ENCODE measurements around the gene PLCB1. TPM values are rescaled to one million over a fixed set of nuclear protein-coding genes. Genes with fewer than 3 reads are reported as not detected.
"Not testable (repeated sequence)": the region's sequence is repeated elsewhere in the genome, so short reads cannot be mapped to it uniquely, and the experiment has no call there.

Gene PLCB1
- total and polyA plus RNA-seq, 4 donors = 1.6 to 43.8 (median 6.1) TPM

DNA sequence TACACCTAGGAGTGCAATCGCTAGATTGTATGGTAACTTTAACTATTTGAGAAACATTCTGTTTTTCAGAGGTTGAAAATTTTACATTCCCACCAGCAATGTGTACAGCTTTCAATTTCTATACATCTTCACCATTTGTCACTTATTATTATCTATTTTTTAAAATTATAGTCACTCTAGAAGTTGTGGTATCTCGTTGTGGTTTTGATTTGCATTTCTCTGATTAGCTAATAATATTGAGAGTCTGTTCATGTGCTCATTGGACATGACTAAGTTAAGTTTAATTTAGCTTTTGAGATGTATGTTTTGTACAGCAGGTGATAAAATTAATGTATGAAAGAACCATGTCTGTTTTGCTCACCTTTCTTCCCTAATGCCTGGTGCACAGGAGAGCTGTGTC, 34.8 kb upstream of the PLCB1 start:
- WGBS, 2 donors = 67 to 95% methylated on average over 2 of the region's 2 CpGs
- no peak for ATAC-seq (ENCODE audit: insufficient read depth, low FRiP score)
- H3K4me3 ChIP-seq = no peak overlapping the region

DNA sequence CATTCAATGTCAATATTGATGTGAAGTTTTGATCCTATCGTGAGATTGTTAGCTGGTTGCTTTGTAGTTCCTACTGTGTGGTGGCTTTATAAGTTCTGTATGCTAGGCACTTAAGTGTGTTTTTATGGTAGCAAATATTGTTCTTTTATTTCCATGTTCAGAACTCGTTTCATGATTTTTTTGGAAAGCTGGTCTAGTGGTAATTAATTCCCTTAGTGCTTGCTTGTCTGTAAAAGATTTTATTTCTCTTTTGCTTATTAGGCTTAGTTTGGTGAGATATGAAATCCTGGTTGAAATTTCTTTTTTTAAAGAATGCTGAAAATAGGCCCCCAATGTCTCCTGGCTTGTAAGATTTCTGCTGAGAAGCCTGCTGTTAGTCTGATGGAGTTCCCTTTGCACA, 27.8 kb upstream of the PLCB1 start:
- H3K36me3 ChIP-seq (ENCODE audit: control insufficient read depth in 4 of 4, insufficient read depth in 4 of 4, low read length in 4 of 4) = no peaks in the 10 kb centered on the region
- WGBS, 2 donors = 91 to 96% methylated on average over 2 of the region's 2 CpGs
- H3K9me3 ChIP-seq (ENCODE audit: control insufficient read depth in 4 of 4, insufficient read depth in 3 of 4, low read length in 3 of 4) = peaks cover 0 to 12% (median 6%) of the 10 kb centered on the region in 4 donors
- no peak for DNase-seq
- no peaks in the 10 kb centered on the region for H3K4me1 ChIP-seq (ENCODE audit: control insufficient read depth in 5 of 5, insufficient read depth in 5 of 5, low read length in 5 of 5)
- TF ChIP-seq, protein P1, sequence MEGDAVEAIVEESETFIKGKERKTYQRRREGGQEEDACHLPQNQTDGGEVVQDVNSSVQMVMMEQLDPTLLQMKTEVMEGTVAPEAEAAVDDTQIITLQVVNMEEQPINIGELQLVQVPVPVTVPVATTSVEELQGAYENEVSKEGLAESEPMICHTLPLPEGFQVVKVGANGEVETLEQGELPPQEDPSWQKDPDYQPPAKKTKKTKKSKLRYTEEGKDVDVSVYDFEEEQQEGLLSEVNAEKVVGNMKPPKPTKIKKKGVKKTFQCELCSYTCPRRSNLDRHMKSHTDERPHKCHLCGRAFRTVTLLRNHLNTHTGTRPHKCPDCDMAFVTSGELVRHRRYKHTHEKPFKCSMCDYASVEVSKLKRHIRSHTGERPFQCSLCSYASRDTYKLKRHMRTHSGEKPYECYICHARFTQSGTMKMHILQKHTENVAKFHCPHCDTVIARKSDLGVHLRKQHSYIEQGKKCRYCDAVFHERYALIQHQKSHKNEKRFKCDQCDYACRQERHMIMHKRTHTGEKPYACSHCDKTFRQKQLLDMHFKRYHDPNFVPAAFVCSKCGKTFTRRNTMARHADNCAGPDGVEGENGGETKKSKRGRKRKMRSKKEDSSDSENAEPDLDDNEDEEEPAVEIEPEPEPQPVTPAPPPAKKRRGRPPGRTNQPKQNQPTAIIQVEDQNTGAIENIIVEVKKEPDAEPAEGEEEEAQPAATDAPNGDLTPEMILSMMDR (IDR thresholded peaks at IDR 0.05; ENCODE audit: control extremely low read depth, extremely low read depth) = no peak
- H3K27ac ChIP-seq (ENCODE audit: low read depth in 1 of 2, low read length in 1 of 2) = no peak overlapping the region
- no peak overlapping the region for H3K4me3 ChIP-seq
- ATAC-seq (ENCODE audit: insufficient read depth, low FRiP score) = no peak
- no peaks in the 10 kb centered on the region for H3K27me3 ChIP-seq (ENCODE audit: control insufficient read depth in 3 of 3, insufficient read depth in 3 of 3, low read length in 2 of 3)
- H3K9ac ChIP-seq (ENCODE audit: insufficient read depth in 1 of 2, low read length in 2 of 2) = no peak overlapping the region

More for the DNA sequence above, 34.8 kb upstream of the PLCB1 start:
- Histone ChIP-seq H3K4me1 (ENCODE audit: control insufficient read depth in 5 of 5, insufficient read depth in 5 of 5, low read length in 5 of 5) (peaks cover 0 to 12% (median 2%) of the 10 kb centered on the region in 5 donors), H3K36me3 (ENCODE audit: control insufficient read depth in 4 of 4, insufficient read depth in 4 of 4, low read length in 4 of 4) (no peaks in the 10 kb centered on the region), H3K27ac (ENCODE audit: low read depth in 1 of 2, low read length in 1 of 2) (no peak overlapping the region), H3K27me3 (ENCODE audit: control insufficient read depth in 3 of 3, insufficient read depth in 3 of 3, low read length in 2 of 3) (no peaks in the 10 kb centered on the region), H3K9me3 (ENCODE audit: control insufficient read depth in 4 of 4, insufficient read depth in 3 of 4, low read length in 3 of 4) (no peaks in the 10 kb centered on the region), H3K9ac (ENCODE audit: insufficient read depth in 1 of 2, low read length in 2 of 2) (no peak overlapping the region)
- TF ChIP-seq, protein P1 (IDR thresholded peaks at IDR 0.05; ENCODE audit: control extremely low read depth, extremely low read depth) = no peak
- DNase-seq = no peak

DNA sequence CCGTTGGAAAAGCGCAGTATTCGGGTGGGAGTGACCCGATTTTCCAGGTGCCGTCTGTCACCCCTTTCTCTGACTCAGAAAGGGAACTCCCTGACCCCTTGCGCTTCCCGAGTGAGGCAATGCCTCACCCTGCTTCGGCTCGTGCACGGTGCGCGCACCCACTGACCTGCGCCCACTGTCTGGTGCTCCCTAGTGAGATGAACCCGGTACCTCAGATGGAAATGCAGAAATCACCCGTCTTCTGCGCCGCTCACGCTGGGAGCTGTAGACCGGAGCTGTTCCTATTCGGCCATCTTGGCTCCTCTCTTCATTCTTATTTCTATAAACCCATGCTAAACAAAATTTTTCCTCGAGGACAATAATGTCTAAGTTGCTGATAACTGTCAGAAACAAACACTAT, 17.5 kb upstream of the PLCB1 start:
- not testable (repeated sequence) for H3K27me3 ChIP-seq (ENCODE audit: control insufficient read depth in 3 of 3, insufficient read depth in 3 of 3, low read length in 2 of 3); H3K4me3 ChIP-seq; ATAC-seq (ENCODE audit: insufficient read depth, low FRiP score); H3K9ac ChIP-seq (ENCODE audit: insufficient read depth in 1 of 2, low read length in 2 of 2); DNase-seq; H3K36me3 ChIP-seq (ENCODE audit: control insufficient read depth in 4 of 4, insufficient read depth in 4 of 4, low read length in 4 of 4); H3K9me3 ChIP-seq (ENCODE audit: control insufficient read depth in 4 of 4, insufficient read depth in 3 of 4, low read length in 3 of 4); H3K27ac ChIP-seq (ENCODE audit: low read depth in 1 of 2, low read length in 1 of 2)
- peaks cover 0 to 29% (median 3%) of the 10 kb centered on the region in 5 donors for H3K4me1 ChIP-seq (ENCODE audit: control insufficient read depth in 5 of 5, insufficient read depth in 5 of 5, low read length in 5 of 5)
- WGBS, 2 donors = 89 to 99% methylated on average over 11 to 20 of the region's 21 CpGs

DNA sequence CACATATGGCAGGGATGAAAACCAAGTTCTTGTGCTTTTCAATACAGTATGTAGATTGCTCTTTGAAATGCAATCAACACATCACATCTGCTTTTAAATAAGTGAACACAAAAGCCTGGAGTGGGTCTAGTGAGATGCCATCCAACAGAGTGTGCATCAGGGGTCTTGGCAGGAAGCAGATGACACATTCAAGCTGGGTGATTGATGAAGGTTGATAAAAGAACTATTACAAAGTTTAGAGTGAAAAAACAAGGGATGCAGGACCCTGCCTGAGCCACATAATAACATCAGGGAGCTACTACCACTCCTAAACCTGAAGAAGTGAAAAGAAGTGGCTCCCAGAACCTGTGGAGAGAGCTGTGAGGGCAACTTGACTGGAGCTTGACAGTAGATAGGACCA, 16.6 kb upstream of the PLCB1 start:
- H3K27me3 ChIP-seq (ENCODE audit: control insufficient read depth in 3 of 3, insufficient read depth in 3 of 3, low read length in 2 of 3) = no peaks in the 10 kb centered on the region
- ATAC-seq (ENCODE audit: insufficient read depth, low FRiP score) = no peak
- peaks cover 0 to 29% (median 3%) of the 10 kb centered on the region in 5 donors for H3K4me1 ChIP-seq (ENCODE audit: control insufficient read depth in 5 of 5, insufficient read depth in 5 of 5, low read length in 5 of 5)
- no peak overlapping the region for H3K4me3 ChIP-seq
- DNase-seq = no peak
- no peak overlapping the region for H3K27ac ChIP-seq (ENCODE audit: low read depth in 1 of 2, low read length in 1 of 2)
- TF ChIP-seq, protein P1 (IDR thresholded peaks at IDR 0.05; ENCODE audit: control extremely low read depth, extremely low read depth) = no peak
- no peaks in the 10 kb centered on the region for H3K36me3 ChIP-seq (ENCODE audit: control insufficient read depth in 4 of 4, insufficient read depth in 4 of 4, low read length in 4 of 4)
- no peak overlapping the region for H3K9ac ChIP-seq (ENCODE audit: insufficient read depth in 1 of 2, low read length in 2 of 2)
- no peaks in the 10 kb centered on the region for H3K9me3 ChIP-seq (ENCODE audit: control insufficient read depth in 4 of 4, insufficient read depth in 3 of 4, low read length in 3 of 4)
